SK-N-SH (cell line): Measurements from ENCODE around the gene PLSCR3. TPM values are rescaled to one million over a fixed set of nuclear protein-coding genes. Genes with fewer than 3 reads are reported as not detected.

ENCODE experiments used
- CTCF ChIA-PET: fragments of 300-600, 350-600 bp; formaldehyde crosslinking; extraction: SDS; loops from one replicate; lab custom pipeline; 2021; lab: Yijun Ruan, JAX
- POLR2A ChIA-PET: fragments of 350-600 bp; sonication (Branson Sonifier 250); formaldehyde crosslinking; extraction: SDS; loops from one replicate; lab custom pipeline; 2020; ENCODE audit warnings: antibody characterized with exemption, inconsistent platforms; lab: Yijun Ruan, JAX
- DNase-seq: peaks from one replicate; pipeline ENCODE4 v3.0.0; 2012
- H2AFZ ChIP-seq: fragments of 200-600 bp; sonication (generic); 2 replicates; pipeline ENCODE4 v1.8.1; 2016; ENCODE audit warnings: antibody characterized with exemption, mild to moderate bottlenecking, low read depth
- H3F3A ChIP-seq: fragments of 200-600 bp; sonication (generic); replicated peaks from 2 replicates; pipeline ENCODE3; 2016; ENCODE audit warnings: antibody characterized with exemption, mild to moderate bottlenecking; ENCODE audit not compliant: insufficient read depth
- H3K27ac ChIP-seq, 2 experiments: fragments of 200-500 bp in 1 of 2; fragments of 200-600 bp in 1 of 2; sonication (Bioruptor generic) in 1 of 2; sonication (generic), shearing (Covaris generic) in 1 of 2; 2 replicates each; pipeline versions ENCODE4 v1.5.1 to v1.6.1; 2014 to 2016; ENCODE audit warnings: low read depth in 2 of 2, inconsistent platforms in 1 of 2, low read length in 1 of 2, mild to moderate bottlenecking in 1 of 2, mixed read lengths in 1 of 2
- H3K27me3 ChIP-seq: fragments of 200-600 bp; sonication (generic), shearing (Covaris generic); 2 replicates; pipeline ENCODE4 v1.6.1; 2016; ENCODE audit warnings: mixed run types; ENCODE audit not compliant: insufficient read depth
- H3K36me3 ChIP-seq, 2 experiments: fragments of 200-500 bp in 1 of 2; fragments of 200-600 bp in 1 of 2; sonication (Bioruptor generic) in 1 of 2; sonication (generic) in 1 of 2; replicated peaks in 1 of 2; 2 replicates each; pipeline versions ENCODE3 to v1.5.1; 2014 to 2016; ENCODE audit warnings: low read length in 1 of 2, mild to moderate bottlenecking in 1 of 2; ENCODE audit not compliant: insufficient read depth in 2 of 2, control insufficient read depth in 1 of 2
- H3K4me1 ChIP-seq, 2 experiments: fragments of 200-500 bp in 1 of 2; fragments of 200-600 bp in 1 of 2; sonication (Bioruptor generic) in 1 of 2; sonication (generic), shearing (Covaris generic) in 1 of 2; 2 replicates each; pipeline versions ENCODE4 v1.5.1 to v1.6.1; 2014 to 2016; ENCODE audit warnings: low read depth in 1 of 2, low read length in 1 of 2, mixed run types in 1 of 2; ENCODE audit not compliant: insufficient read depth in 2 of 2, control insufficient read depth in 1 of 2
- H3K4me2 ChIP-seq: fragments of 200-600 bp; sonication (generic), shearing (Covaris generic); 2 replicates; pipeline ENCODE4 v1.6.1; 2017; ENCODE audit warnings: mixed run types
- H3K4me3 ChIP-seq, 2 experiments: fragments of 200-500 bp in 1 of 2; fragments of 200-600 bp in 1 of 2; sonication (Bioruptor generic) in 1 of 2; sonication (generic), shearing (Covaris generic) in 1 of 2; 2 replicates each; pipeline versions ENCODE4 v1.5.1 to v1.8.1; 2014 to 2016; ENCODE audit warnings: low read depth in 2 of 2, inconsistent platforms in 1 of 2, low read length in 1 of 2, mild to moderate bottlenecking in 1 of 2, mixed read lengths in 1 of 2, moderate library complexity in 1 of 2
- H3K79me2 ChIP-seq: fragments of 200-600 bp; sonication (generic); 2 replicates; pipeline ENCODE4 v1.8.1; 2017; ENCODE audit warnings: mild to moderate bottlenecking; ENCODE audit not compliant: insufficient read depth
- H3K9ac ChIP-seq: fragments of 200-600 bp; sonication (generic); 2 replicates; pipeline ENCODE4 v1.6.1; 2017; ENCODE audit warnings: mixed run types
- H3K9me2 ChIP-seq: fragments of 200-600 bp; sonication (generic); 2 replicates; pipeline ENCODE4 v1.6.1; 2017; ENCODE audit warnings: mixed run types
- H3K9me3 ChIP-seq: fragments of 200-600 bp; sonication (generic); 2 replicates; pipeline ENCODE4 v1.6.1; 2017; ENCODE audit warnings: mixed run types, mild to moderate bottlenecking, moderate library complexity
- H4K20me1 ChIP-seq: fragments of 200-600 bp; sonication (generic); 2 replicates; pipeline ENCODE4 v1.6.1; 2017; ENCODE audit warnings: mild to moderate bottlenecking, mixed run types; ENCODE audit not compliant: insufficient read depth
- CHD2 ChIP-seq: fragments of 150-350 bp; IDR thresholded peaks from 2 replicates; pipeline ENCODE4 v1.6.1; 2018; ENCODE audit warnings: low read length; ENCODE audit not compliant: partially characterized antibody
- FOSL2 ChIP-seq: IDR thresholded peaks from 2 replicates; pipeline ENCODE4 v1.4.0; 2012; ENCODE audit warnings: low read depth, mild to moderate bottlenecking, moderate library complexity, borderline replicate concordance
- FOXJ3 ChIP-seq: sonication (generic); formaldehyde crosslinking; IDR thresholded peaks from 2 replicates; pipeline ENCODE4 v1.5.1; 2020; ENCODE audit warnings: mild to moderate bottlenecking, missing genetic modification reagents
- GATA2 ChIP-seq: sonication (generic); formaldehyde crosslinking; IDR thresholded peaks from 2 replicates; pipeline ENCODE4 v1.5.0; 2020; ENCODE audit warnings: mild to moderate bottlenecking, missing genetic modification reagents
- MEF2A ChIP-seq: IDR thresholded peaks from 2 replicates; pipeline ENCODE4 v1.4.0; 2012; ENCODE audit warnings: low read depth, borderline replicate concordance
- MXI1 ChIP-seq: IDR thresholded peaks from 2 replicates; pipeline ENCODE4 v1.6.1; 2012; ENCODE audit warnings: mild to moderate bottlenecking, low read depth, low read length, improper control_type of control experiment
- NFIC ChIP-seq: IDR thresholded peaks from 2 replicates; pipeline ENCODE4 v1.4.0; 2012; ENCODE audit warnings: borderline replicate concordance
- NRF1 ChIP-seq: IDR thresholded peaks from 2 replicates; pipeline ENCODE4 v1.6.1; 2012; ENCODE audit warnings: low read depth, mild to moderate bottlenecking, low read length
- PBX3 ChIP-seq: IDR thresholded peaks from 2 replicates; pipeline ENCODE4; 2012
- RAD21 ChIP-seq: IDR thresholded peaks from 2 replicates; pipeline ENCODE4 v1.6.1; 2012; ENCODE audit warnings: mild to moderate bottlenecking, low read length
- REST ChIP-seq: IDR thresholded peaks from 2 replicates; pipeline ENCODE4 v1.6.1; 2012; ENCODE audit warnings: mild to moderate bottlenecking, low read depth, low read length, moderate library complexity
- RFX5 ChIP-seq: IDR thresholded peaks from 2 replicates; pipeline ENCODE4 v1.6.1; 2012; ENCODE audit warnings: mild to moderate bottlenecking, improper control_type of control experiment, low read length
- SIN3A ChIP-seq: IDR thresholded peaks from 2 replicates; pipeline ENCODE4 v1.6.1; 2012; ENCODE audit warnings: low read depth, mild to moderate bottlenecking, low read length, moderate library complexity, borderline replicate concordance
- SMC3 ChIP-seq: IDR thresholded peaks from 2 replicates; pipeline ENCODE4 v1.6.1; 2012; ENCODE audit warnings: low read depth, low read length, improper control_type of control experiment
- TAF1 ChIP-seq: IDR thresholded peaks from 2 replicates; pipeline ENCODE4 v1.6.1; 2012; ENCODE audit warnings: low read depth, mild to moderate bottlenecking, low read length, moderate library complexity, borderline replicate concordance
- TCF12 ChIP-seq: IDR thresholded peaks from 2 replicates; pipeline ENCODE4 v1.4.0; 2012
- YY1 ChIP-seq: IDR thresholded peaks from 2 replicates; pipeline ENCODE4 v1.4.0; 2012; ENCODE audit warnings: low read depth, mild to moderate bottlenecking
- WGBS: methylation state at CpG from one replicate; pipeline ENCODE4 v1.1.6; 2017; ENCODE audit warnings: low lambda C conversion rate; 5-methylcytosine and 5-hydroxymethylcytosine counted together
- polyA plus RNA-seq, 3 experiments: library from polyadenylated mRNA; depleted of rRNA; stranded (reverse); fragments of >200 nt; gene quantifications; 2 replicates each; pipeline ENCODE4 v1.2.3, GENCODE V29; 2012
- TF ChIP-seq, protein P1 (sequence below): fragments of 150-350 bp; IDR thresholded peaks from 2 replicates; pipeline ENCODE4 v1.6.1; 2016; ENCODE audit warnings: mild to moderate bottlenecking, low read depth, low read length
- TF ChIP-seq, protein P2 (sequence below): fragments of 150-350 bp; IDR thresholded peaks from 2 replicates; pipeline ENCODE4 v1.6.1; 2017; ENCODE audit warnings: antibody characterized with exemption, low read length, low read depth, borderline replicate concordance

The PLSCR3 gene
- polyA plus RNA-seq, 1 of the 3 experiments (the other 2 are of a cell fraction) = 95.0 TPM

GRCh38 chr17:7429722-7430121 lies 35.4 kb upstream of the PLSCR3 start:
- Histone ChIP-seq H2AFZ (no peak overlapping the region), H3K4me2 (no peak overlapping the region), H3K36me3 (no peaks in the 10 kb centered on the region), H3F3A (peaks cover 6% of the 10 kb centered on the region), H3K9me3 (no peaks in the 10 kb centered on the region), H3K79me2 (no peaks in the 10 kb centered on the region), H3K4me3 (no peak overlapping the region), H3K9ac (no peak overlapping the region), H4K20me1 (no peaks in the 10 kb centered on the region), H3K27me3 (no peaks in the 10 kb centered on the region)
- 78% methylated on average over 9 of the region's 10 CpGs for WGBS
- ChIA-PET POLR2A (no interaction called here), CTCF (interaction anchor here (0.6 to 0.8 kb wide), 2 partner anchors 61 to 77 kb away, joined by 3 read pairs; partner anchors contain the start of gene KCTD11)
- TF ChIP-seq YY1 (no peak), NRF1 (no peak), TAF1 (no peak), CHD2 (no peak), GATA2 (no peak), SIN3A (no peak), TCF12 (no peak), MXI1 (no peak), FOXJ3 (CRISPR knock-in tag) (no peak), RAD21 (no peak), RFX5 (no peak), NFIC (no peak), PBX3 (no peak)
- TF ChIP-seq, protein P1, sequence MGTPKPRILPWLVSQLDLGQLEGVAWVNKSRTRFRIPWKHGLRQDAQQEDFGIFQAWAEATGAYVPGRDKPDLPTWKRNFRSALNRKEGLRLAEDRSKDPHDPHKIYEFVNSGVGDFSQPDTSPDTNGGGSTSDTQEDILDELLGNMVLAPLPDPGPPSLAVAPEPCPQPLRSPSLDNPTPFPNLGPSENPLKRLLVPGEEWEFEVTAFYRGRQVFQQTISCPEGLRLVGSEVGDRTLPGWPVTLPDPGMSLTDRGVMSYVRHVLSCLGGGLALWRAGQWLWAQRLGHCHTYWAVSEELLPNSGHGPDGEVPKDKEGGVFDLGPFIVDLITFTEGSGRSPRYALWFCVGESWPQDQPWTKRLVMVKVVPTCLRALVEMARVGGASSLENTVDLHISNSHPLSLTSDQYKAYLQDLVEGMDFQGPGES = no peak
- TF ChIP-seq, protein P2, sequence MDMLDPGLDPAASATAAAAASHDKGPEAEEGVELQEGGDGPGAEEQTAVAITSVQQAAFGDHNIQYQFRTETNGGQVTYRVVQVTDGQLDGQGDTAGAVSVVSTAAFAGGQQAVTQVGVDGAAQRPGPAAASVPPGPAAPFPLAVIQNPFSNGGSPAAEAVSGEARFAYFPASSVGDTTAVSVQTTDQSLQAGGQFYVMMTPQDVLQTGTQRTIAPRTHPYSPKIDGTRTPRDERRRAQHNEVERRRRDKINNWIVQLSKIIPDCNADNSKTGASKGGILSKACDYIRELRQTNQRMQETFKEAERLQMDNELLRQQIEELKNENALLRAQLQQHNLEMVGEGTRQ = no peak
- TF ChIP-seq, all 33 proteins: peak for 0
- Histone ChIP-seq H3K9me2 (no peaks in the 10 kb centered on the region), H3K27ac (no peak overlapping the region), H3K4me1 (no peaks in the 10 kb centered on the region)
- no peak for DNase-seq

- no peaks in the 10 kb centered on the region for H3K36me3 ChIP-seq
- no peak within 1 kb of the TSS for H3K27ac ChIP-seq
- 62% methylated on average over 3 of the region's 5 CpGs for WGBS
- no peak within 1 kb of the TSS for H2AFZ ChIP-seq
- DNase-seq = no peak
- H3K9ac ChIP-seq = no peak within 1 kb of the TSS
- H3K4me3 ChIP-seq = no peak within 1 kb of the TSS
- H3K9me3 ChIP-seq = no peaks in the 10 kb centered on the region
- no peaks in the 10 kb centered on the region for H3K79me2 ChIP-seq
- TF ChIP-seq FOSL2 (no peak), SMC3 (no peak), MEF2A (no peak), REST (no peak)
- CTCF ChIA-PET = no interaction called here
- H3K27me3 ChIP-seq = no peaks in the 10 kb centered on the region
- no peaks in the 10 kb centered on the region for H3K9me2 ChIP-seq
- no peak within 1 kb of the TSS for H3K4me2 ChIP-seq
- H4K20me1 ChIP-seq = no peaks in the 10 kb centered on the region
- H3F3A ChIP-seq = no peaks in the 10 kb centered on the region
- H3K4me1 ChIP-seq = no peaks in the 10 kb centered on the region
- POLR2A ChIA-PET = no interaction called here
These were observed 34.2 kb upstream of the PLSCR3 start, which contains the start of gene SPEM3 for GRCh38 chr17:7428557-7428956. Gene SPEM3, plus strand, starts transcription at chr17:7428857. Its CDS starts 46 bp downstream, at chr17:7428903.
